ENCODE results near the gene CHTF18.
"Not testable (repeated sequence)": the region's sequence is repeated elsewhere in the genome, so short reads cannot be mapped to it uniquely, and the experiment has no call there.

The CHTF18 gene

DNA sequence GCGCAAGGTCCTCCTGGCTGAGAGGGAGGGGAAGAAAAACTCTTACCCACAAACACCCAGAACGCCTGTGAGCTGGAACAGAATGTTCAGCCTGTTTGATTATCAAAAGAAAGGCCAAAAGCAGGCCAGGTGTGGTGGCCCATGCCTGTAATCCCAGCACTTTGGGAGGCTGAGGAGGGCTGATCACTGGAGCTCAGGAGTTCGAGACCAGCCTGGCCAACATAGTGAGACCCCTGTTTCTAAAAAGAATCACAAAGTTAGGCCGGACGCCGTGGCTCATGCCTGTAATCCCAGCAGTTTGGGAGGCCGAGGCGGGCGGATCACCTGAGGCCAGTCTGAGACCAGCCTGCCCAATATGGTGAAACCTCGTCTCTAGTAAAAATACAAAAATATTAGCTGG is 12.1 kb upstream of the CHTF18 start:
- DNase-seq (ENCODE audit: low read depth in 2 of 2), result not testable (repeated sequence)

DNA sequence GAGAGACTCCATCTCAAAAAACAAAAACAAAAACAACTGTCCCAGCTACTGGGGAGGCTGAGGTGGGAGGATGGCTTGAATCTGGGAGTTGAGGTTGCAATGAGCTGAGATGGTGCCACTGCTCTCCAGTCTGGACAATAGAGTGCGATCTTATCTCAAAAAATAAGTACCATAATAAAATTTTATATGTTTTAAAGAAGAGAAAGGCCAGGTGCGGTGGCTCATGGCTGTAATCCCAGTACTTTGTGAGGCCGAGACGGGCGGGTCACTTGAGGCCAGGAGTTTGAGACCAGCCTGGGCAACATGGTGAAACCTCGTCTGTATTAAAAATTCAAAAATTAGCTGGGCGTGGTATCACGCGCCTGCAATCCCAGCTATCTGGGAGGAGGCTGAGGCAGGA is 11.6 kb upstream of the CHTF18 start:
- no peak for DNase-seq (ENCODE audit: low read depth in 2 of 2)

DNA sequence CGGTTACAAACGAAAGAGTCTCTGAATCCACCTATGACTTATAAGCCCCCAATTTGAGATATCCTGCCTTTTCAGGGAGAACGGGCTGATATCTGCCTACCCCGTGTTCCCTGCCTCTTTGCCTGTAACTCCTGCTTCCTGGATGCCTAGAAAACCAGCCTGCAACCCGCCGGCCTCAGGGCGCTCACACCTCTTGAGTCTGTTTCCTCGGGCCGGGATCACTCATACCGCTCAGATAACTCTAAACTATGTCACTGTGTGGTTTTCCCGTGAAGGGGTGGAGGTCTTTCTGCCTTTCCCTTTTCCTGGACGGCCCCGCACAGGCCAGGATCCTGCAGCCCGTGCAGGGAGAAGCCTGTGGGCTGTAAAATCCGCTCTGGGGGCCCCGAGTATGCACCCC is 10.6 kb upstream of the CHTF18 start:
- no peak for DNase-seq (ENCODE audit: low read depth in 2 of 2)

DNA sequence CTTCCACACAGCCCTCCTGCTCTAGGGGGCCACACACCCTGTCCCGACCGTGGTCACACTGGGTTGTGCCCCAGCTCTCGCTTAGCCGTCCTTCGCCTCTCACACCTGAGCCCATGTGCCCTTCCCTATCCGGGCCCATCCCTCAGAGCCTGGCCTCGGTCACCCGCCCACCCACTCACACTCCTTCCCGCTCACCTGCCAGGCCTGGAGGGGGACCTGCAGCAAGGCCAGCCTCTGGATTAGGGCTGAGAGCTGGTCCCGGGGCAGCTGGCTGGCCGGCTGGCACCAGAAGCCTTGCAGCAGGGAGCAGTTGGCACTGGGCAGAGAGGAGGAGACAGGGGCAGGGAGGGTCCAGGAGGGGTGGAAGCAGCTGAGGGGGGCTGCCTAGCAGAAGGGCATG is 10.0 kb upstream of the CHTF18 start:
- no peak for DNase-seq (ENCODE audit: low read depth in 2 of 2)

DNA sequence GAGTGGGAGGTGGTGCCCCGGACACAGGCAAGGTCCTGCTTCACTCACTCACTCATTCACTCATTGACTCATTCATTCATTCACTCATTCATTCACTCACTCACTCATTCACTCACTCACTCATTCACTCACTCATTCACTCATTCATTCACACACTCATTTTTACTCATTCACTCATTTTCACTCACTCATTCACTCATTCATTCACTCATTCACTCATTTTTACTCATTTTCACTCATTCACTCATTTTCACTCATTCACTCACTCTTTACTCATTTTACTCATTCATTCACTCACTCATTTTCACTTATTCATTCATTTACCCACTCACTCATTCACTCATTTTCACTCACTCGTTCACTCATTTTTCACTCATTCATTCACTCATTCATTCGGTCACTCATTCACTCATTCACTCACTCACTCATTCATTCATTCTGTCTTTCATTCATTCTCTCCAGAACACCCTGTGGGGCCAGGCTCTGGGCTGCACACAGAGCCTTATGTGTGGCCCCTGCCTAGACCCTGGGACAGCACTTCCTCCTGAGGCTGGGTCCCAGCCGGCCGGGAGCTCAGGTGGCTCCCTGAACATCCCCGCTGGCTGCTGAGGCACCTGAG is 9.4 kb upstream of the CHTF18 start:
- DNase-seq (ENCODE audit: low read depth in 2 of 2), result no peak

DNA sequence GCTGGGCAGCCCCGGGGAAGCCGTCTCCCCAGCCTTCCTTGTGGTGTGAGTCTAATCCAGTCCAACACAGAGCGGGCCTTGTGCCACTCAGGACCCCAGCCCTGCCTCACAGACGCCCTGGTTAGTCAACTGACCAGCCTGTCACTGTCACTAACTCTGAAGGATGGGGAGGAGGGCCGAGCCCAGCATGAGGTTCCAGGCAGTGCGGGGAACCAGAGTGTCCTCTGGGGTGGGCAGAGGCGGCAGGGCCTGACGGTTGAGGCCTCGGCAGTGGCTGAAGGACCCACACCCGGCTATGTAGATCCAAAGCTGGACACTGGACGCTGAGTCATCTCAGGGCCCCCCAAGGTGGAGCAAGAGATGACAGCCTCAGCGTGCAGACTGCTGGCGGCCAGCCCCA is 8.9 kb upstream of the CHTF18 start:
- no peak for DNase-seq (ENCODE audit: low read depth in 2 of 2)

DNA sequence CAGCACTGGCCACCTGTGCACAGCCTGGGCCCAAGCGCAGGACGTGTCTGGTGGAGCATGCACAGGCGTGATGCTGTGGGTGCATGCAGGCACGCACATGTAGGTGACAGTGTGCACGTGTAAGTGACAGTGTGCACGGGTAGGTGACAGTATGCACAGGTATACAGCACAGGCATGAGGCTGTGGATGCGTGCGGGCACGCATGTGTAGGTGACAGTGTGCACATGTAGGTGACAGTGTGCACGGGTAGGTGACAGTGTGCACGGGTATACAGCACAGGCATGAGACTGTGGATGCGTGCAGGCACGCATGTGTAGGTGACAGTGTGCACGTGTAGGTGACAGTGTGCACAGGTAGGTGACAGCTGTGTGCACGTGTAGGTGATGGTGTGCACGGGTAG is 8.1 kb upstream of the CHTF18 start:
- no peak for DNase-seq (ENCODE audit: low read depth in 2 of 2)

DNA sequence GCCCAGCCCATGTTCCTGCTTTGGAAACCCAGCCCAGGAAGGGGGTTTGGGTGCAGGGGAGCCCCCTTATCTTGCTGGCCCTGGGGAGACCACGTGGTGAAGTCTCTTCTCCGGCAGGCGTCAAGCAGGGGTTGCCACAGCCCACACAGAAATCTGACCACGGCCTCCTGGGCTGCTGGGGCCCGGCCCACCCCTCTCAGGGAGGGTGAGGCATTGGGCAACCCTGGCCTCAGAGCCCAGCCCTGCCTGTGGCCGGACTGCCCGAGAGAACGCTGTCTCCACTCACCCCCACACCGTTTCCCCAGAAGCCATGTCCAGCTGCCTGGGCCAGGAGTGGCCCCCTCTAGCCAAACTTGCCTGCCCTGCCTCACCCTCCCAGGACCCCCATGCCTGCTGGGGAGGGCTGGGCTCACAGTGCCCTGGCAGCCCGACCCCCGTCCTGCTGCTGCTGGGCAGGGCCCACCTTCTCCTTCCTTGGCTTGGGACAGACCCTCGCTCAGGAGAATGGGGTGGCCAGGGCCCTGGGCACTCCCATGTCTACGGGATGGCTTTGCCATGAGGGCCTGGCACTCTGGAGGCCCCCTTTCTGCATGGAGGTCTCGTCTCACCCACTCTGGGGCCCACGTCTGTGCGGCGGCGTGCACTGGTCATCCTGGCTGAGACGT is 6.9 kb upstream of the CHTF18 start:
- no peak for DNase-seq (ENCODE audit: low read depth in 2 of 2)

DNA sequence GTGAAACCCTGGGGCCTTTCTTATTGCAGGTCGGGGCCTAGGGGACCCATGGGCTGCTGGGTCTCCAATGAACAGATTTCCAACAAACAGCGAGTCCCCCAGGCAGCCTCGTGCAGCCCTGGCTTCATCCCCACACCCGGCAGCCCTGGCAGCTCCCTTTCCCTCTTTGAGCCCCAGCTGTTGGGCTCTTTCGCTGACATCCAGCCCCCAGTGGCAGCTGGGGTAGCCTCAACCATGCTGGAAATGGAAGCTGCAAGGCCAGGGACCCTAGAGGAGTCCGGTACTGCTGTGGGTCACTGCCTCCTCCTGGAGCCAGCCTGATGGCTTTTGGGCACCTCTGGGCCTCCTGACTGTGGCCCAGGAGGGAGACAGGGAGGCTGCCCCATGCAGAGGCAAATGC is 6.2 kb upstream of the CHTF18 start:
- DNase-seq (ENCODE audit: low read depth in 2 of 2), result no peak

DNA sequence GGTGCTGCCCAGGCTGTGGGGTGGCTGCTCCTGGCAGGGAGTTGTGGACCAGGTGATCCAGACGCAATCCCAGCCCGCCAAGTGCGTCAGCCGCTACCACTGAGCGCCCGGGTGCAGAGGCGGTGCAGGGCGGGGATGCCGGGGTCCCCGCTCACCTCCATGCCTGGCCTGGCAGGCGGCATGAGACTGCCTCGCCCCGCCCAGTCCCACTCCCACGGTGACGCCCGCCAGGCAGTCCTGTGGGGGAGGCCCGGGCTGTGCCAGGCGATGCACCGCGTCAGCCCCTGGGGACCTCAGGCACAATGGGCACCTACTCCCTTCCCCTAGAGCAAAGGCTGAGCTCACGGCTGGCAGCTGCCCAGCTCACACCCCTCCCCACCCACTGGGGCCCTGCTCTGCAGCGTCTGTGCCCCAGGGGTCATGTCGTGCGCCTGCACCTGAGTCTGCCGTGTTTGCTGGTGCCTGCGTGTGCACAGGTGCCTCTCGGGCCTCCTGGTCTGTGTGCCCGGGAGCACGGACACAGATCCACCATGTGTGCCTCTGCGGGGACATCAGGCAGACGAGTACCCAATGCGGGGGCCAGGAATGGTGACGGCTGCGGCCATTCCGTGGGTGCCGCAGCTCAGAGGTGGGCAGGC is 5.5 kb upstream of the CHTF18 start:
- no peak for DNase-seq (ENCODE audit: low read depth in 2 of 2)

DNA sequence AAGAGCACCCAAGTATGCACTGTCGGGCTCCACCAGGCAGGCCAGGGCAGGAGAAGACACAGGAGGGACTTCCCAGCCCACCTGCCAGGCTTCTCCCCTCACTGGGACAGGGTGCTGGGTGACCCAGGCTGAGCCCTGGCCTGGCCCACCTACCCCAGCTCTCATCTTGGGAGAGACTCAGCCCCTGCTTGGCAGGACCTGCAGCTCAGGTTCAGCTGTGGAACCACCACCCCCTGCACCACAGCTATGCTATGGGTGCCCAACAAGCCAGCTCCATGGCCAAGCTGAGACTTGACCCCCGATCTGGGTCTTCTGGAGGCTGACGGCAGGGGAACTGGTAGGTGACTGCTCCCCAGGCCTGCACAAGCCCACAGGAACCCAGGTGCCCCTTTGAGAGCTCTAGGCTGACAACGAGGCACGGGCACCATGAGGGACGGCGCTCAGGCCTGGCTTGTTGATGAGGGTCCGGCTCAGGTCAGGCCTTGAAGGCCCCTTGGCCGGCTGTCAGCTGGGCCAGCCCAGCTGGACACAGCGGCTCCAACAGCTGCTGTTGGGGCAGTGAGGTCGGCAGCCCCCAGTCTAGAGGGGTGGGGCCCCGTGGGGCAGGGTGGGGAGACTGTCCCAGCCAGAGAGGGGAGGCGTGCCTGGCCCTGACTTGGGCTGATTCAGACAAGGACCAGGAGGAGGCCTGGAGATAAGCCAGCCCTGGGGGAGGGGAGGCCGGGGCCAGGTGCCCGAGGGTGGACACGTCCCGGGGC is 4.8 kb upstream of the CHTF18 start:
- DNase-seq (ENCODE audit: low read depth in 2 of 2), result no peak

DNA sequence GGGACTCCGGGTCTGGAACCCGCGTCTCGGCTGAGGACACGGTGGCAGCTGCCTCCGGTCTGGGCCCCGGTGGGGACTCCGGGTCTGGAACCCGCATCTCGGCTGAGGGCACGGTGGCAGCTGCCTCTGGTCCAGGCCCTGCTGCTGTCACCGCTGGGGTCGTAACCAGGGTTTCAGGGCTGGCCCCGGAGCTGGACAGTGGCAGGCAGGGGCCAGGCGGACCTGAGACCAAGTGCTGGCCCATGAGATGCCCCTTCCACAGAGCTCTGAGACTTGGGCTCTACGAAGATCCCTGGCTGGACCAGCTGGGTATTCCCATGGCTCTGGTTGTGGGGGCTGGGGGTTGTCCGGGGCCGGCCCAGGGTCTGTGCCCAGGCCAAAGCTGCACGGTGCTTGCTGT is 4.0 kb upstream of the CHTF18 start:
- DNase-seq (ENCODE audit: low read depth in 2 of 2), result no peak

DNA sequence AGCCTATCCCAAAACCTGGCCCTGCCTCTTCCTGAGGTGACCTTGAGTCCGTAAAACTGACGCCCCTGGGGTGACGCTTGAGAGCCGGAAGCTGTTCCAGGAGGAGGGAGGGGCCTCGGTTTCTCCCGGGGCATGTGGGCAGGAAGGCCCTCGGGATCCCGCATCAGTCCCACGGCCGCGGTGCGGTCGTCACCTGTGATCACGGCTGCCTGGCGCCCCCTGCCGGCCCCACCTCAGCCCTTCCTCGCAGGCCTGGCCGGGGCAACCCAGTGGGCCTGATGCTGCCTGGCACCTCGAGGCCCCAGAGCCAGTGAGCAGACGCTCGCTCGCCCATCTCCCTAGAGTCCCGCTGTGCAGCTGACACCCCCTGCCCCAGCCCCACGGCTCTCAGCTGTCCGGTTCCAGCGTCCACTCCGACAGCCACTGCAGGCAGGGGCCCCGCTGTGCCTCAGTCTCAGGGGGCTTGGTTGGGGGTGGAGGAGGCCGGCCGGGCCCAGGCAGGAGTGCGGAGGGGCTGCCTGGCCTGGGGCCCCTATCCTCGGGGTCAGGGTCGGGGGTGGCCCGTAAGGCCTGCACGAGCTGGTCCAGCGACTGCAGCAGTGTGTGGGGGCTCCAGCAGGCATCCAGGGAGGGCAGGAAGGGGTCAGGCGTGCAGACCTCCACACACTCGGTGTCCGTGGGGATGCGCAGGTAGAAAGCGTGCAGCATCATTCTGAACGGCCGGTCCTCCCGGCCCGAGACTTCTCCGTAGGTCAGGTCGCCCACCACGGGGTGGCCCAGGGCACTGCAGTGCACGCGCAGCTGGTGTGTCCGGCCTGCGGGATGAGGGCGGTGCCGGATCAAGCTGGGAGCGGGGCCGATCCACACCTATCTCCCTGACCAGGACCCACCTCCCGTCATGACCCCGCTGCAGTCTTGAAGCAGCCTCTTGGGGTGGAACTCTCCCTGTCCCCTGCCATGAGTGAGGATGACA is 2.6 kb upstream of the CHTF18 start:
- peak; percentile 34 to 60 for DNase-seq (ENCODE audit: low read depth in 2 of 2)

DNA sequence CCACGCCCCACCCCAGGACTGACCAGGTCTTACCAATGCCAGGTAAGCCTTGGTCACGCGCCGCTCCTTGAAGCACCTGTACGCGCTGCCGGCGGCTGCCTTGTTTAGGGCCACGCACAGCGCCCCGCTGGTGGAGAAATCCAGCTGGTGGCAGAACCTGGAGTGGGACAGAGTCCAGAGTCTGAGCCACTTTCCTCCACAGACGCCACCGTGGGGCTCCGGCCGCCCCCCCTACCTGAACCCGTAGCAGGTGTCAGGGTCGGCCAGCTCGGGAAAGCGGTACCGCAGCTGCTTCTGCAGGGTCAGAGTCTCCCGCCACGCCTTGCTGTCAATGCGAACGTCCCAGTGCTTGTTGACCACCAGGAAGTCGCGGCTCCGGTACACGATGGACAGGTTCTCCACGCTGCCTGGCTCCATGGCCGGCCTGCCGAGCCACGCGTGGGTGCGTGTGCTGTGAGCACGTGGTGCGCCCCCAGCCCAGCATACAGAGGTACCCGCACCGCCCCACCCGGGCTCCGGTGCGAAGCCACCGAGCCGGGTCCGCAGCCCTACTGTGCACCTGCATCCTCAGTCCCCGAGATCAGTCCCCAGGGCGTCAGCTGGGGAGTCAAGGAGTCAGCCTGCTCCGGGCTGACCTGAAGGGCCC is 976 bp upstream of the CHTF18 start:
- no peak for DNase-seq (ENCODE audit: low read depth in 2 of 2)

DNA sequence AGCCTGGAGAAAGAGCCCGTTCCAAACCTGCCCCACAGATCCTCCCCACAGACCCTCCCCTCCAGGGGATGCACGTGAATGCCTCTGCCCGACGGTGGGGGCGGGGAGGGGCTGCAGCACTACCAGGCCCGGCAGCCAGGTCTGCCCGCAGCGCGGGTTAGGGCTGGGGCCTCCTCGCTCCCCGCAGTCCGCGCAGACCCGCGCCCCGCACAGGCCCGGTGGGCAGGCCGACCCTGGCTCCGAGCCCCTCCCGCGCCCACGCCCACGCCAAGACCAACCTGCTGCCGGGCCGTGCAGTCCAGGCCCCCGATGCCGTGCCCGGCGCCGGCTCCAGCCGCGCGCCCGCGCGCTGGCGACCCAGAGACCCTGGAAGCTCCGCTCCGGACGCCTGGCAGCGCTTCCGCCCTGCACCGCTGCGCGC is 432 bp upstream of the CHTF18 start, which contains the start of gene RPUSD1:
Gene RPUSD1 (minus strand): TSS at position 404 of the 421 bp plus-strand sequence. CDS start 644 bp downstream, outside the sequence.
- no peak for DNase-seq (ENCODE audit: low read depth in 2 of 2)

DNA sequence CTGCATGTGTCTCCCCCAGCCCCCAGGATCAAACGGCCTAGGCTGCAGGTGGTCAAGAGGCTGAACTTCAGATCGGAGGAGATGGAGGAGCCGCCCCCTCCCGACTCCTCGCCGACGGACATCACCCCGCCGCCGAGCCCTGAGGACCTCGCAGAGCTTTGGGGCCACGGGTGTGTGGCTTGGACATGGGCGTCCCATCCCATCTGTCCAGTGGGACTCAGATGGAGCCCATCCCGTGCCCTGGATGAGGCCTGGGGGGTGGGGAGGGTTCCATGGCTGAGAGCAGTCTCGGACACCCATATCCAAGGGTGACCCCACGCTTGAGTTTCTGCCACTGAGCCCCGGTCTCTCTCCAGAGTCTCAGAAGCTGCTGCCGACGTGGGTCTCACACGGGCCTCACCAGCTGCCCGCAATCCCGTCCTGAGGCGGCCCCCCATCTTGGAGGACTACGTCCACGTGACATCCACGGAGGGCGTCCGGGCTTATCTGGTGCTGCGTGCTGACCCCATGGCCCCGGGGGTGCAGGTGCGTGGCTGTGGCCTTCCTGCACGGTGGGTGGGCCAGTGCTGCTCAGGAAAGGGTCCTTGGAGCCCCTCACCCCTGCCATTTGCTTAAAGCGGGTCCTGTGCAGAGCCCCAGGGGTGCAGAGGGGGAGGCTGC is 901 bp downstream of the CHTF18 start:
- no peak for DNase-seq (ENCODE audit: low read depth in 2 of 2)

DNA sequence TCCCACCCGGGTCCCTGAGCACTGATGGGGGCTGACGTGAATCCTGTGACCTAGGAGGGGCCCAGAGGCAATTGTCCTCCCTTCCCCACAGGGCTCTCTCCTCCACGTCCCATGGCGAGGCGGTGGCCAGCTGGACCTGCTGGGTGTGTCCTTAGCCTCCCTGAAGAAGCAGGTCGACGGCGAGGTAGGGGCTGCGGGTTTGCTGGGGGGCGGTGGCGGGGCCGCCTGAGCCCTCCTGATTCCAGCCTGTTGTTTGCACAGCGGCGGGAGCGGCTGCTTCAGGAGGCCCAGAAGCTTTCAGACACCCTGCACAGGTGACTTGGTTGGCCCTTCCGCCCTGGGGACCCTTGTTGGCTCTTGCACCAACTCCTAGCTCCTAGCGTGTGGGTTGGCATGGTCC is 1.7 kb downstream of the CHTF18 start:
- no peak for DNase-seq (ENCODE audit: low read depth in 2 of 2)

DNA sequence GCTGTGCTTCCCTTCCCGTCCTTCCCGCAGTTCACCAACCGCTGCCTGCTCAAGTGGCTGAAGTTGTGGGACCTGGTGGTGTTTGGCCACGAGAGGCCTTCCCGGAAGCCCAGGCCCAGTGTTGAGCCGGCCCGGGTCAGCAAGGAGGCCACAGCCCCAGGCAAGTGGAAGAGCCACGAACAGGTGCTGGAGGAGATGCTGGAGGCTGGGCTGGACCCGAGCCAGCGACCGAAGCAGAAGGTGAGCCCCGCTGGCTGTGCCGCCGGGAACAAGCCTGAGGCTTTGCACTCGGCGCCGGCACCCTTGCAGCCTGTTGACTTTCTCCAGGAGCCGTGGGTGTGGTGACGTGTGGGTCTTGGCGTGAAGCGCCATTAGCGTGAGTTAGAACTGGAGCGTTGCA is 2.7 kb downstream of the CHTF18 start:
- DNase-seq (ENCODE audit: low read depth in 2 of 2), result no peak

DNA sequence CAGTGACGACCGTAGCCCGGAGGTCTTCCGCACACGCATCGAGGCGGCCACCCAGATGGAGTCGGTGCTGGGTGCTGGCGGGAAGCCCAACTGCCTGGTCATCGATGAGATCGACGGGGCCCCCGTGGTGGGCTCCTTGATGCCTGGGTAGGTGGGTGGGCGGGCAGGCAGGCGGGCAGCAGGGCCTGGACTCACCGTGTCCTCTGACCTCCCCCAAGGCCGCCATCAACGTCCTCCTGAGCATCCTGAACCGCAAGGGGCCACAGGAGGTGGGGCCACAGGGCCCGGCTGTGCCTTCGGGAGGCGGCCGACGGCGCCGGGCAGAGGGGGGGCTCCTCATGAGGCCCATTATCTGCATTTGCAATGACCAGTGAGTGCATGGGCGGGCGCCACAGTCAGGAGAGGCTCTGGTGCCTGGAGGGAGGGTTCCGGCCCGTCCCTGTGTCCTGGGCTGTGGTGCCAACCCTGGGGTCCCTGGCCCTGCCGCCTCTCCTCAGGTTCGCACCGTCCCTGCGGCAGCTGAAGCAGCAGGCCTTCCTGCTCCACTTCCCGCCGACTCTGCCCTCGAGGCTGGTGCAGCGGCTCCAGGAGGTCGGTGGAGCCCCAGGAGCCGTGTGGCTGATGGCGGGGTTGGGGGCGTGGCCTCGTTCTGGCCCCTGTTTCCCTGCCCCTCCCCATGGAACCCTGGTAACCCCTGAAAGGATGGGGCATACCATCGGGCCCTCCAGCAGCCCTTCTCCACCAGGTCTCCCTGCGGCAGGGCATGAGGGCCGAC is 4.0 kb downstream of the CHTF18 start:
- no peak for DNase-seq (ENCODE audit: low read depth in 2 of 2)

DNA sequence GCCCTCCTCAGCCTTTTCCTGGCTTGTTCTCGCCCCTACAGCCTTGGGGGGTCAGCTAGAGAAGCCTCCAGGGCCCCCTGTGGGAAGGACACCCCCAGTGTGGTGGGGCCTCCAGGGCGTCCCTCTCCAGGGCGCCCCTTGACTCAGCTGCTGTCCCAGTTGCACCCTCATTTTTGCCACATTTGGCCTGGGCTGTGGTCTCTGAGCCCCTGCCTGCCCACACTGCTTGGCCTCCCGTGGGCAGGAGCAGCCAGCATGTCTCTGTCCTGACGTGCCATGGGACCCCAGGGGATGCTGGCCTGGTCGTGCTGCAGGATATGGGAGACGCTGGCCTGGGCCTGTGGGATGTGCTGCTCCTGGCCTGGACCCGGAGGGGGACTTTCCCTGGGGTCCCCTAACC is 5.0 kb downstream of the CHTF18 start:
- no peak for DNase-seq (ENCODE audit: low read depth in 2 of 2)

Measured in stimulated activated CD8-positive, alpha-beta memory T cell treated with anti-CD3 and anti-CD28 coated beads, Interleukin-7, amount 100 ng/mL, for 4 hours (primary cell).